Fibroblast of villous mesenchyme (primary cell): ENCODE measurements around the gene MAMDC2. TPM values are rescaled to one million over a fixed set of nuclear protein-coding genes. Genes with fewer than 3 reads are reported as not detected.

ENCODE experiments used
- DNase-seq: peaks from one replicate; pipeline ENCODE4 v3.0.0-alpha.2; 2010; ENCODE audit warnings: low read depth
- H3K4me3 ChIP-seq: 2 replicates; pipeline ENCODE4 v1.5.1; 2011; ENCODE audit warnings: low read depth, mild to moderate bottlenecking, low read length
- total RNA-seq: library from RNA; depleted of rRNA; stranded (reverse); fragments of >200 nt; gene quantifications from 2 replicates; pipeline ENCODE4 v1.2.3, GENCODE V29; 2012
- TF ChIP-seq, protein P1 (sequence below): IDR thresholded peaks from 2 replicates; pipeline ENCODE4 v1.5.1; 2012; ENCODE audit warnings: low read depth, mild to moderate bottlenecking, low read length; ENCODE audit not compliant: insufficient read depth

The MAMDC2 gene
- total RNA-seq, 1 donor = 22.9 TPM

DNA sequence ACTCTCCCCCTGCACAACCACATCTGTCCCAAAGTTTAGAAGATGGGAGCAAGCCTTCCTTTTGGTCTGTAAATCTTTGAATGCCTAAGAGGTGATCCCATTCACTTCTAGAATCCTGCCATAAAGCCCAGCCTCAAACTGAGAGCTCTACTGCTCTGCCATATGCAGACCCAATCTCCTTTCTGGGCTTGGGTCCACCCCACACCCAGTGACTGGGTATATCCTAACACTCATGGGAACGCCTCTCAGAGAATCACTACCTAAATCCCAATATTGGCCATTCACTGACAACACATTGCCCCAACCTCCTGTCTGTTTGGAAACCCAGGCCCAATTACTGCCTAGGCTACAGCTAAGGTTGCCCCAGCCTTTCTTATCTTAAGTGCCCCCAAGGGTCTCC is 90.7 kb downstream of the MAMDC2 start:
- no peak for DNase-seq
- no peak overlapping the region for H3K4me3 ChIP-seq
- TF ChIP-seq, protein P1, sequence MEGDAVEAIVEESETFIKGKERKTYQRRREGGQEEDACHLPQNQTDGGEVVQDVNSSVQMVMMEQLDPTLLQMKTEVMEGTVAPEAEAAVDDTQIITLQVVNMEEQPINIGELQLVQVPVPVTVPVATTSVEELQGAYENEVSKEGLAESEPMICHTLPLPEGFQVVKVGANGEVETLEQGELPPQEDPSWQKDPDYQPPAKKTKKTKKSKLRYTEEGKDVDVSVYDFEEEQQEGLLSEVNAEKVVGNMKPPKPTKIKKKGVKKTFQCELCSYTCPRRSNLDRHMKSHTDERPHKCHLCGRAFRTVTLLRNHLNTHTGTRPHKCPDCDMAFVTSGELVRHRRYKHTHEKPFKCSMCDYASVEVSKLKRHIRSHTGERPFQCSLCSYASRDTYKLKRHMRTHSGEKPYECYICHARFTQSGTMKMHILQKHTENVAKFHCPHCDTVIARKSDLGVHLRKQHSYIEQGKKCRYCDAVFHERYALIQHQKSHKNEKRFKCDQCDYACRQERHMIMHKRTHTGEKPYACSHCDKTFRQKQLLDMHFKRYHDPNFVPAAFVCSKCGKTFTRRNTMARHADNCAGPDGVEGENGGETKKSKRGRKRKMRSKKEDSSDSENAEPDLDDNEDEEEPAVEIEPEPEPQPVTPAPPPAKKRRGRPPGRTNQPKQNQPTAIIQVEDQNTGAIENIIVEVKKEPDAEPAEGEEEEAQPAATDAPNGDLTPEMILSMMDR = no peak

DNA sequence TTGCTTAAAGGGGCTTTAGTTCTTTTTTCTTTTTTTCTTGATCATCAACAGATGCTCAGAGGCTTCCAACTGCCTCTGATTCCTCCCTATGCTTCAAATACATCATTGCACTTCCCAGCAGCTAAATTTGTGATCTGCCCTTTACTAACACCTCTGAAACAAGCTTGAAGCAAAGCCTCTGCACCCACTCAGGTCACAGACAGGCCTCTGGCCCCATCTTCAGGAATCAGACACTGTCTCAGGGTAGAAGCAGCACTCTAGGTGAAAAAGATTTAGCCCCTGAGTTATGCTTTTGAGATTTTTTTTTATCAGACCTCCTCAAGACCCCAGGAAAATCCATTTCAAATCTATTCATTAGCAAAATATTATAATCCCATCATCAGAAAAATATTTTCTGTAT is 91.5 kb downstream of the MAMDC2 start:
- no peak for DNase-seq
- no peak overlapping the region for H3K4me3 ChIP-seq
- TF ChIP-seq, protein P1 = no peak

DNA sequence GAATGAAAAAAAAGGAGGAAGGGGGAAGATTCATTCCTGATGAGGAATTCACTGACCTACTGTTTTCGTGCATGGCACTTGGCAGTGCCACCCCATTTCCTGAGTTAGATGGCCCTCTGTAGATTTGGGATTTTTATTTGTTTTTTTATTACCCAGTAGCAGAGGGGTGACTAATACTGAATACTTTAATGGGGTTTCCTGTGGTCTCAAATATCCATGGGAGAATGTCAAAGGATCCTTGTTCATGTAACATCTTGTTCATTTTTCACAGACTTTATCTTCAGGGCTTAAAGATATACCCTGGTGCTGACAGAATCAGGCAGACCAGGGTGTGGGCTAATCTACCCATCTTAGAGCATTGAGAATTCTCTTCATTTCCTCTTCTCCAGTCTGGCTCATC is 93.0 kb downstream of the MAMDC2 start:
- TF ChIP-seq, protein P1 = no peak
- DNase-seq = peak; percentile 77
- no peak overlapping the region for H3K4me3 ChIP-seq

DNA sequence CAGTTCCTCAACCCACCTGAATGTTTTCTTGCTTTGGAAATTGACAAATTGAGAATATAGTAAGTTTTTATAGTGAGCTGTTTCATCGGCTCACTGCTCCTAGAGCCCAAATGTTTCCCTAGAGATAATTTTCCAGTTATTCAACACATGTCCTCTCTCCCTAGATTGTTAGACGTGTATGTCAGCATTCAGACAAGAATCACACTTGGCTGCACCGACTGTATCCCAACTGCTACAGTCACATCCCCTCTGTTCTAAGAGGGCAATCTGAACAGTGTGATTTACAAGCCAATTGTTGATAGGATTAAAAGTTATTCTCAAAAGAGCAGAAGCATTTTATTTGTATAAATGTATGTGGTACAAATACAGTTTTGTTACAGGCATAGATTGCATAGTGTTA is 93.9 kb downstream of the MAMDC2 start:
- no peak overlapping the region for H3K4me3 ChIP-seq
- TF ChIP-seq, protein P1 = no peak
- no peak for DNase-seq

DNA sequence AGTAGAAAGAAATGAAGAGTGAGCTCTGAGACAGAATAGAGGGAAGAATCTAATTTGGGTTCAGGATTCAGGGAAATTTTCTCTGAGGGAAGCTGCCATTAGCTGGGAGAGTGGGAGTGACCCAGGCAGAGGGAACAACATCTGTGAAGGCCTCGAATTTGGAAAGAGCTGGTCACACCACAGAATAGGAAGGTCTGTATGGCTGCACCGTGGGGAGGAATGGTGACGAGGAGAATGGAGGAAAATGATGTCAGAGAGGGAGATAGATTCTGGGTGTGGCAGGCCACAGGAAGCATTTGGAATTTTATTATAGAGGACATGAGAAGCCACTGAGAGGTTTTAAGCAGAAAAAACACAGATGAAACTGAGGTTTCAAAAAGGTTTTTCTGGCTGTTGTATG is 98.5 kb downstream of the MAMDC2 start:
- TF ChIP-seq, protein P1 = no peak
- DNase-seq = no peak
- no peak overlapping the region for H3K4me3 ChIP-seq

DNA sequence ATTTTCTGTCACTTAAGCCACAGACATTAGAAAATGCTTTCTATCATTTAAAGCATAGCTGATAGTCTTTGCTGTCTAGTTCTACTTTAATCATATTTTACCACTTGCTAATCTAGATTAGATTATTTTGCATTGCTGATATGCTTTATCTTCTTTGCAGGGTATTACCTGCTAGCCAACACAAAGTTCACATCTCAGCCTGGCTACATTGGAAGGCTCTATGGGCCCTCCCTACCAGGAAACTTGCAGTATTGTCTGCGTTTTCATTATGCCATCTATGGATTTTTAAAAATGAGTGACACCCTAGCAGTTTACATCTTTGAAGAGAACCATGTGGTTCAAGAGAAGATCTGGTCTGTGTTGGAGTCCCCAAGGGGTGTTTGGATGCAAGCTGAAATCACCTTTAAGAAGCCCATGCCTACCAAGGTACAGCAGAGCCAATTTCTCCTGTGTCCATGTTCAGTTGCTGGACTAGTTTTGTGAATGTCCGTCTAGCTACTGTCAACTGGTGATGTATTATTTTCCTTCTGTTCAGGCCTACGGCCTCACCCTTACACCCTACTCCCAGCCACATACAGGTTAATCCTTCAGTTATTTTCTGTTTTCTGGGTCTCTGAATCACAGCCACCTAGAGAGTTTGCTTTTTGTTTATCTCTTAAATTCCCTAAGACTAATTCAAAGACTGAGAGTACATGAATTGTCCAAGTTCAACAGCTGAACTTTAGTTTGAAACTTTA is 99.9 kb downstream of the MAMDC2 start:
- no peak overlapping the region for H3K4me3 ChIP-seq
- DNase-seq = no peak
- TF ChIP-seq, protein P1 = no peak

DNA sequence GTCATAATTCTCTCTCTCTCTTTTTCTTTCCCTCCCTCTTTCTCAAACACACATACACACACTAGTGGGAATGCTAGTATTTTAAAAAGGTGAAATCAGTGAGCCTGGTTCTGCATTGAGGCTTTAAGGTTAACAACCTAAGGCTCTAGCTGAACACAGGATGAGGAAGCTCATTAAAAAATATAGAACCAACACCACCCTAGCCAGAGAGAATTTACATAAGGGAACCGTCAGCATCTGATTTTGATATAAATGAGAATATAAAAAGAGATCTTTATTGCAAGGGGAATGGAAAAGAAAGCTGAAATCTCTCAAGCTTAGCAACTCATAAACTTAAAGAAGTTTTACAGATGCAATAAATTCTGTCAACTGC is 100.5 kb downstream of the MAMDC2 start:
- no peak overlapping the region for H3K4me3 ChIP-seq
- TF ChIP-seq, protein P1 = no peak
- DNase-seq = no peak
